HL-60/S4 (cell line): ENCODE data around the gene ANGPTL4.

Experiments used
- in situ Hi-C: fragments of 300-500 bp; cut with MboI; formaldehyde crosslinking; loops from 2 replicates; pipeline ENCODE4 v1.14.3; 2022; ENCODE audit warnings: low sequenced_read_pairs

ANGPTL4 gene

GRCh38 chr19:8386990-8387389 is 23.0 kb downstream of the ANGPTL4 start:
- in situ Hi-C loops: no loop called here

GRCh38 chr19:8387688-8388611 is 24.0 kb downstream of the ANGPTL4 start:
- in situ Hi-C loops: no loop called here

GRCh38 chr19:8388612-8388958 is 24.6 kb downstream of the ANGPTL4 start:
- in situ Hi-C loops: no loop called here

GRCh38 chr19:8389891-8390616 is 26.1 kb downstream of the ANGPTL4 start, which contains the start of gene RAB11B:
TSS of gene RAB11B (plus strand) at chr19:8390360. CDS start at chr19:8390417, 57 bp downstream.
- in situ Hi-C loops: no loop called here

GRCh38 chr19:8390617-8390981 is 26.6 kb downstream of the ANGPTL4 start:
- in situ Hi-C loops: no loop called here

GRCh38 chr19:8391198-8392016 is 27.5 kb downstream of the ANGPTL4 start:
- in situ Hi-C loops: no loop called here

- in situ Hi-C loops: no loop called here
These were observed 28.1 kb downstream of the ANGPTL4 start for GRCh38 chr19:8392017-8392591.

- in situ Hi-C loops: no loop called here
These were observed 29.4 kb downstream of the ANGPTL4 start for GRCh38 chr19:8393192-8393870.

- in situ Hi-C loops: no loop called here
These were observed 29.9 kb downstream of the ANGPTL4 start for GRCh38 chr19:8393871-8394250.

- in situ Hi-C loops: no loop called here
These were observed 31.7 kb downstream of the ANGPTL4 start for GRCh38 chr19:8395621-8396082.

GRCh38 chr19:8396185-8396562 is 32.2 kb downstream of the ANGPTL4 start:
- in situ Hi-C loops: no loop called here

GRCh38 chr19:8396563-8397203 is 32.7 kb downstream of the ANGPTL4 start:
- in situ Hi-C loops: no loop called here

GRCh38 chr19:8397271-8397670 is 33.3 kb downstream of the ANGPTL4 start:
- in situ Hi-C loops: no loop called here

- in situ Hi-C loops: no loop called here
These were observed 33.9 kb downstream of the ANGPTL4 start for GRCh38 chr19:8397746-8398310.

GRCh38 chr19:8398311-8398771 is 34.4 kb downstream of the ANGPTL4 start:
- in situ Hi-C loops: no loop called here

- in situ Hi-C loops: no loop called here
These were observed 35.8 kb downstream of the ANGPTL4 start for GRCh38 chr19:8399681-8400188.

- in situ Hi-C loops: no loop called here
These were observed 38.0 kb downstream of the ANGPTL4 start for GRCh38 chr19:8401981-8402411.

- in situ Hi-C loops: no loop called here
These were observed 39.3 kb downstream of the ANGPTL4 start for GRCh38 chr19:8403098-8403819.

GRCh38 chr19:8403820-8404109 is 39.8 kb downstream of the ANGPTL4 start:
- in situ Hi-C loops: no loop called here
